ENCODE measurements around the gene MSMP. TPM values are rescaled to one million over a fixed set of nuclear protein-coding genes. Genes with fewer than 3 reads are reported as not detected.

Gene MSMP
- total RNA-seq, 1 donor, result not detected

- peak overlapping the region; percentile 88 for H3K4me3 ChIP-seq (ENCODE audit: low read depth, low read length)
- peak; percentile 43 for DNase-seq (ENCODE audit: low read depth)
- TF ChIP-seq CTCF (IDR thresholded peaks at IDR 0.05; ENCODE audit: insufficient read depth, low read depth, low read length), result no peak
Measured at GRCh38 chr9:35731415-35732184, 22.5 kb downstream of the MSMP start.

DNA sequence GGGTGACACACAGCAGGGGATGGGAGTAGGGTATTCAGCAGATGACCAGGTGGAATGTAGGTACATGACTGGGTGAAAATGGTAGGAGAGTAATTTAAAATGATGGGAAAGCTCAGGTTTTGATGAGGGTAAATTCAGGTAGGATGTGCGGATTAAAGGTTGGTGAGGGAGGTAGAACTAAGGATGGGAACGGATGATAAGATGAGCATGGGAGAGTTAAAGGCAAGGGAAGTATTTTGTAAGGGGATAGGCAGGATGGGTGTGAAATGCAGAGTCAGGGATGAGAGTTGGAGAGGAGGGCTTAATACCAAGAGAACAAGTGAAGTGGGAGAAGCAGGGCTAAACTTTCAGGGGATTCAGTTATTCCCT lies 23.6 kb downstream of the MSMP start:
- H3K4me3 ChIP-seq (ENCODE audit: low read depth, low read length), result peak overlapping the region; percentile 88
- no peak for TF ChIP-seq CTCF (IDR thresholded peaks at IDR 0.05; ENCODE audit: insufficient read depth, low read depth, low read length)
- DNase-seq (ENCODE audit: low read depth), result no peak

DNA sequence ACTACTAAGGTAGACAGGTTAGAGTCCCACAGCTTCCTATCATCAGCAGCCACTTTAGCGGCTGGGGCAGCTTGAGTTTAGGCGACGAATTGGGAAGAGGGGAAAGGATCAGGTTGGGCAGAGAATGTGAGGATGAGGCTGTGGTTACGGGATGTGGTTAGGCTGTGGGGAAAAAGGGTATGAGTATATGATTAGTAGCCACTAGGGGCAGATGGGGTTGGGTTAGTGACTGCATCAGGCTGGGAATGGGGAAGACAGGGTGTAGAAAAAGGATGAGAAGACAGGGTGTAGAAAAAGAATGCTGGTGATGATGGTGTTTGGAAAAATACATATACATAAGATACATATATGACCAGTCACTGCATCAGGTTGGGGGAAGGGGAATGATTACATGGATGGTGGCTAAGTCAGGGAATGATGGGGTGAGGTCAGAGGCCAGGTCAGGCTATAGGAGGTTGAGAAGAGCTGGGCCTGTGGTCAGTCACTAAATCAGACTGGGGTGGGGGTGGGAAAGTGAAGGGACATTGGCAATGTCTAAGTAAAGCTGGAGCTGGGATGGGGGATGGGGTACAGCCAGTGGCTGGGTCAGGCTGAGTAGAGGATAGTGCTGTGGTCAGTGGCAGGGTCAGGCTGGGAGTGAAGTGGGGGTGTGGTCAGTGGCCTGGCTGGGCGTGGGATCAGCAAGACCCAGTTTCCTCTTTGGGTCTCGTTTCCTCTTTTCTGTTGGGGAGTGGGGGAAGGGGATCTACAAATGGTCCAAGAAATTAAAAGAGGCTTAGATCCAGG lies 24.2 kb downstream of the MSMP start:
- peak; percentile 86 for DNase-seq (ENCODE audit: low read depth)
- peak; percentile 62 for TF ChIP-seq CTCF (IDR thresholded peaks at IDR 0.05; ENCODE audit: insufficient read depth, low read depth, low read length)
- peak overlapping the region; percentile 88 for H3K4me3 ChIP-seq (ENCODE audit: low read depth, low read length)

- H3K4me3 ChIP-seq (ENCODE audit: low read depth, low read length), result peak overlapping the region; percentile 88
- DNase-seq (ENCODE audit: low read depth), result no peak
- no peak for TF ChIP-seq CTCF (IDR thresholded peaks at IDR 0.05; ENCODE audit: insufficient read depth, low read depth, low read length)
Measured at GRCh38 chr9:35729101-35729500, 25.0 kb downstream of the MSMP start.

DNA sequence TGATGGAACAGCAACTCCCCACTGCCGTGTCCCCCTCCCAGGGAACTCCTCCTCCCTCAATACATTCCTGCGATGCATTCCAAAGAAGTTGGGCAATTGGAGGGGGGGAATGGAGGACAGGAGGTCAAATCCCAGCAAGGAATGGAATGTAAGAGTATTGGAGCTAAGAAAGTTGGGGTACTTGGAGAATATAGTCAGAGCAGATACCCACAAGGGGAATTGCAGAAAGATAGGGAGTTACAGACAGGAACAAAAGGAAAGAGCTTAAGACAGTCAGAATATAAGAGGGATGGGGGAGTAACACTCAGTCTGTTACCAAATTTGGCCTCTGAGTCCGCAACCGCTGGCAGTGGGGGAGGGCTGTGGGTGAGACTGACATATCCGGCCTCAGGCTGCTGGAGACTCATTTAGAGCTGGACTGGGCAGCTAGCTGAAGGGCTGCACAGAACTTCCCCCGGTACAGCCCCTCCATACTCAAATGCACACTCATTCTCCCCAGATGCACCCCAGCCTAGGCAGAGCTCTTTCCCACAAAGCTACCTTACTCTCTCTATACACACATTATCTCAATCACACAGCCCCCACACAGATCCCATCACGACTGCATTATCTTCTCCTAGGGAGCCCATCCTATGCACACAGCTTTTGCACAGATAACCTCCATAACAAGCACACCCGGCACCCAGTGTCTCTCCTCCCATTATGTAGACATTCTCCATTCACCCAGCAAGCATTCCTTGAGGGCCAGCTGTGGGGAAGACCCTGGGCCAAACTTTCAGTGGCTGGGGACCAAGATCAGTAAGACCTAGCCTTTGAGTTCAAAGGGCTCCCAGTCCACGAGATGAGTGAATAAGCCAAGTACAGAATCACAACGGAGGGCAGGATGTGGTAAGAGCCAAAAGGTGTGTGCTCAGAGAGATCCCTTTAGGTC lies 25.8 kb downstream of the MSMP start:
- no peak for TF ChIP-seq CTCF (IDR thresholded peaks at IDR 0.05; ENCODE audit: insufficient read depth, low read depth, low read length)
- DNase-seq (ENCODE audit: low read depth), result peak; percentile 88
- H3K4me3 ChIP-seq (ENCODE audit: low read depth, low read length), result peak overlapping the region; percentile 88

DNA sequence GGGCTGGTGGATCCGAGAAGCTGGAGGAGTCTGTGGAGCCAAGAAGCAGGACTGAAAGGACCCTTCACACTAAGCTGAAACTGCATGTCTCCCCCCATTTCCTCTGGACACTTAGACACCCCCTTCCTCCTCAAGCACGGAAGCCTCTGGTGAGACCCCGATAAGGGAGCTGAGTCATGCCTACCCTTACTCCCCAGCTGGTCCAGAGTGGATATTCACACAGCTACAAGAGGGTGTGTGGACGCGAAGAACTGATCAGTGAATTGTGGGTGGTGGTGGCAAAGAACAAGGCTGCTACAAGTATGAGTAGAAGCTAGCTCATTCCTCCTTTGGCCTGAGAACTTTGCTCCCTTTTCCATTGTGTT lies 26.4 kb downstream of the MSMP start:
- peak overlapping the region; percentile 88 for H3K4me3 ChIP-seq (ENCODE audit: low read depth, low read length)
- no peak for DNase-seq (ENCODE audit: low read depth)
- no peak for TF ChIP-seq CTCF (IDR thresholded peaks at IDR 0.05; ENCODE audit: insufficient read depth, low read depth, low read length)

All from fibroblast of villous mesenchyme (primary cell).